ENCODE data around the gene CNN2.
A peak's percentile ranks its signal among the peaks of the same experiment; 100 is the strongest.

Gene CNN2

GRCh38 chr19:990119-990571 lies 36.3 kb upstream of the CNN2 start:
- Histone ChIP-seq H3K79me2 (ENCODE audit: control insufficient read depth, insufficient read depth, low read length) (peaks cover 6% of the 10 kb centered on the region), H3K36me3 (ENCODE audit: control insufficient read depth, insufficient read depth, low read length) (peaks cover 8% of the 10 kb centered on the region), H3K27me3 (ENCODE audit: insufficient read depth, low read length, poor library complexity) (no peaks in the 10 kb centered on the region), H3K4me2 (ENCODE audit: low read length) (no peak overlapping the region), H2AK5ac (ENCODE audit: low read length) (no peak overlapping the region), H3K4me1 (ENCODE audit: control insufficient read depth, low read depth, low read length) (no peaks in the 10 kb centered on the region), H3K4ac (ENCODE audit: low read depth, low read length) (no peak overlapping the region), H3K18ac (ENCODE audit: low read length) (no peak overlapping the region), H3K9ac (ENCODE audit: low read length) (no peak overlapping the region), H3K23ac (ENCODE audit: low read length) (no peak overlapping the region), H4K8ac (ENCODE audit: low read depth, low read length) (no peak overlapping the region), H3K79me1 (ENCODE audit: low read length) (peaks cover 3% of the 10 kb centered on the region), H4K5ac (ENCODE audit: low read length) (no peak overlapping the region), H2BK15ac (replicated peaks; ENCODE audit: low read depth) (no peak overlapping the region), H3K56ac (ENCODE audit: low read length) (no peak overlapping the region), H2BK120ac (ENCODE audit: low read depth, low read length) (no peak overlapping the region), H2BK5ac (ENCODE audit: low read length) (no peak overlapping the region), H3K27ac (ENCODE audit: low read depth, low read length) (no peak overlapping the region), H3K4me3 (ENCODE audit: low read length) (no peak overlapping the region)
- DNase-seq: peak; percentile 42
- no CpG with 5 or more reads among the region's 27 CpGs for WGBS (ENCODE audit: extremely low coverage, insufficient coverage, low lambda C conversion rate)

DNA sequence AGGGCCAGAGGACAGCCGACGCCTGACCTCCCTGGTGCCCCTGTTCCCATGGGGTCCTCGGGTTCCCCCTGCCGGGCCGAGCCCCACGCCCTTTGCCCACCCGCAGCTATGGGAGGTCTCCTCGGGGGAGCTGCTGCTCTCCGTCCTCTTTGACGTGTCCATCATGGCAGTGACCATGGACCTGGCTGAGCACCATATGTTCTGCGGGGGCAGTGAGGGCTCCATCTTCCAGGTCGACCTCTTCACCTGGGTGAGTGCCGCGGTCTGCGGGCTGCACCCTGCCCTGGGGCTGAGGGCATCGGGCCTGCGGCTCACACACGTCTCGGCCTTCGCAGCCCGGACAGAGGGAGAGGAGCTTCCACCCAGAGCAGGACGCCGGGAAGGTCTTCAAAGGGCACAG lies 35.7 kb upstream of the CNN2 start:
- Histone ChIP-seq H2BK15ac (replicated peaks; ENCODE audit: low read depth) (no peak overlapping the region), H3K4ac (ENCODE audit: low read depth, low read length) (no peak overlapping the region), H3K4me2 (ENCODE audit: low read length) (no peak overlapping the region), H3K23ac (ENCODE audit: low read length) (no peak overlapping the region), H3K36me3 (ENCODE audit: control insufficient read depth, insufficient read depth, low read length) (peaks cover 8% of the 10 kb centered on the region), H2BK5ac (ENCODE audit: low read length) (no peak overlapping the region), H3K56ac (ENCODE audit: low read length) (no peak overlapping the region), H3K27ac (ENCODE audit: low read depth, low read length) (no peak overlapping the region), H3K27me3 (ENCODE audit: insufficient read depth, low read length, poor library complexity) (no peaks in the 10 kb centered on the region), H3K79me2 (ENCODE audit: control insufficient read depth, insufficient read depth, low read length) (peaks cover 2% of the 10 kb centered on the region), H3K18ac (ENCODE audit: low read length) (no peak overlapping the region), H3K4me1 (ENCODE audit: control insufficient read depth, low read depth, low read length) (no peaks in the 10 kb centered on the region), H4K8ac (ENCODE audit: low read depth, low read length) (no peak overlapping the region), H2AK5ac (ENCODE audit: low read length) (no peak overlapping the region), H3K4me3 (ENCODE audit: low read length) (no peak overlapping the region), H3K9ac (ENCODE audit: low read length) (no peak overlapping the region), H4K5ac (ENCODE audit: low read length) (no peak overlapping the region), H3K79me1 (ENCODE audit: low read length) (peaks cover 3% of the 10 kb centered on the region), H2BK120ac (ENCODE audit: low read depth, low read length) (no peak overlapping the region)
- WGBS (ENCODE audit: extremely low coverage, insufficient coverage, low lambda C conversion rate): no CpG with 5 or more reads among the region's 23 CpGs
- DNase-seq: no peak

GRCh38 chr19:991174-991931 lies 35.1 kb upstream of the CNN2 start:
- no peak overlapping the region for H3K18ac ChIP-seq (ENCODE audit: low read length)
- no peaks in the 10 kb centered on the region for H3K79me2 ChIP-seq (ENCODE audit: control insufficient read depth, insufficient read depth, low read length)
- H3K4me2 ChIP-seq (ENCODE audit: low read length): no peak overlapping the region
- peak; percentile 70 for DNase-seq
- H3K4ac ChIP-seq (ENCODE audit: low read depth, low read length): no peak overlapping the region
- H3K79me1 ChIP-seq (ENCODE audit: low read length): peaks cover 1% of the 10 kb centered on the region
- H2BK15ac ChIP-seq (replicated peaks; ENCODE audit: low read depth): no peak overlapping the region
- H3K4me3 ChIP-seq (ENCODE audit: low read length): no peak overlapping the region
- no peak overlapping the region for H2AK5ac ChIP-seq (ENCODE audit: low read length)
- no peak overlapping the region for H2BK5ac ChIP-seq (ENCODE audit: low read length)
- no peak overlapping the region for H3K27ac ChIP-seq (ENCODE audit: low read depth, low read length)
- H3K27me3 ChIP-seq (ENCODE audit: insufficient read depth, low read length, poor library complexity): no peaks in the 10 kb centered on the region
- WGBS (ENCODE audit: extremely low coverage, insufficient coverage, low lambda C conversion rate): no CpG with 5 or more reads among the region's 47 CpGs
- H4K5ac ChIP-seq (ENCODE audit: low read length): no peak overlapping the region
- no peak overlapping the region for H3K56ac ChIP-seq (ENCODE audit: low read length)
- no peak overlapping the region for H4K8ac ChIP-seq (ENCODE audit: low read depth, low read length)
- no peaks in the 10 kb centered on the region for H3K4me1 ChIP-seq (ENCODE audit: control insufficient read depth, low read depth, low read length)
- H3K9ac ChIP-seq (ENCODE audit: low read length): no peak overlapping the region
- H3K23ac ChIP-seq (ENCODE audit: low read length): no peak overlapping the region
- H2BK120ac ChIP-seq (ENCODE audit: low read depth, low read length): no peak overlapping the region
- peaks cover 5% of the 10 kb centered on the region for H3K36me3 ChIP-seq (ENCODE audit: control insufficient read depth, insufficient read depth, low read length)

GRCh38 chr19:991932-992669 lies 34.3 kb upstream of the CNN2 start:
- Histone ChIP-seq H3K79me2 (ENCODE audit: control insufficient read depth, insufficient read depth, low read length) (no peaks in the 10 kb centered on the region), H2BK5ac (ENCODE audit: low read length) (no peak overlapping the region), H2AK5ac (ENCODE audit: low read length) (no peak overlapping the region), H2BK120ac (ENCODE audit: low read depth, low read length) (no peak overlapping the region), H4K8ac (ENCODE audit: low read depth, low read length) (no peak overlapping the region), H4K5ac (ENCODE audit: low read length) (no peak overlapping the region), H3K79me1 (ENCODE audit: low read length) (no peaks in the 10 kb centered on the region), H3K9ac (ENCODE audit: low read length) (no peak overlapping the region), H3K36me3 (ENCODE audit: control insufficient read depth, insufficient read depth, low read length) (peaks cover 3% of the 10 kb centered on the region), H3K56ac (ENCODE audit: low read length) (no peak overlapping the region), H3K4me3 (ENCODE audit: low read length) (no peak overlapping the region), H2BK15ac (replicated peaks; ENCODE audit: low read depth) (no peak overlapping the region), H3K4me2 (ENCODE audit: low read length) (no peak overlapping the region), H3K27ac (ENCODE audit: low read depth, low read length) (no peak overlapping the region), H3K27me3 (ENCODE audit: insufficient read depth, low read length, poor library complexity) (no peaks in the 10 kb centered on the region), H3K4me1 (ENCODE audit: control insufficient read depth, low read depth, low read length) (no peaks in the 10 kb centered on the region), H3K4ac (ENCODE audit: low read depth, low read length) (no peak overlapping the region), H3K18ac (ENCODE audit: low read length) (no peak overlapping the region), H3K23ac (ENCODE audit: low read length) (no peak overlapping the region)
- WGBS (ENCODE audit: extremely low coverage, insufficient coverage, low lambda C conversion rate): no CpG with 5 or more reads among the region's 42 CpGs
- DNase-seq: no peak

GRCh38 chr19:992670-993055 lies 33.7 kb upstream of the CNN2 start:
- H3K4me2 ChIP-seq (ENCODE audit: low read length): no peak overlapping the region
- H3K27me3 ChIP-seq (ENCODE audit: insufficient read depth, low read length, poor library complexity): no peaks in the 10 kb centered on the region
- H3K36me3 ChIP-seq (ENCODE audit: control insufficient read depth, insufficient read depth, low read length): peaks cover 3% of the 10 kb centered on the region
- no peak overlapping the region for H4K8ac ChIP-seq (ENCODE audit: low read depth, low read length)
- H3K79me1 ChIP-seq (ENCODE audit: low read length): no peaks in the 10 kb centered on the region
- H3K4me3 ChIP-seq (ENCODE audit: low read length): no peak overlapping the region
- H2BK15ac ChIP-seq (replicated peaks; ENCODE audit: low read depth): no peak overlapping the region
- no peak overlapping the region for H2AK5ac ChIP-seq (ENCODE audit: low read length)
- no CpG with 5 or more reads among the region's 13 CpGs for WGBS (ENCODE audit: extremely low coverage, insufficient coverage, low lambda C conversion rate)
- H3K18ac ChIP-seq (ENCODE audit: low read length): no peak overlapping the region
- H3K9ac ChIP-seq (ENCODE audit: low read length): no peak overlapping the region
- H3K23ac ChIP-seq (ENCODE audit: low read length): no peak overlapping the region
- H4K5ac ChIP-seq (ENCODE audit: low read length): no peak overlapping the region
- H3K4ac ChIP-seq (ENCODE audit: low read depth, low read length): no peak overlapping the region
- H2BK120ac ChIP-seq (ENCODE audit: low read depth, low read length): no peak overlapping the region
- DNase-seq: no peak
- H3K4me1 ChIP-seq (ENCODE audit: control insufficient read depth, low read depth, low read length): no peaks in the 10 kb centered on the region
- H3K56ac ChIP-seq (ENCODE audit: low read length): no peak overlapping the region
- H3K79me2 ChIP-seq (ENCODE audit: control insufficient read depth, insufficient read depth, low read length): no peaks in the 10 kb centered on the region
- no peak overlapping the region for H2BK5ac ChIP-seq (ENCODE audit: low read length)
- no peak overlapping the region for H3K27ac ChIP-seq (ENCODE audit: low read depth, low read length)
